Endothelial cell of hepatic sinusoid (primary cell): ENCODE results near the gene MT1H.
"Not testable (repeated sequence)": the region's sequence is repeated elsewhere in the genome, so short reads cannot be mapped to it uniquely, and the experiment has no call there.

Experiments
- in situ Hi-C: cut with HindIII; loops from 2 replicates; pipeline ENCODE4 v1.10.0; 2017; ENCODE audit warnings: low sequenced_read_pairs

MT1H gene

GRCh38 chr16:56662357-56663354 lies 7.0 kb upstream of the MT1H start:
- in situ Hi-C loops, result no loop called here

- in situ Hi-C loops, result no loop called here
Observed at GRCh38 chr16:56664506-56664905, 5.1 kb upstream of the MT1H start.

DNA sequence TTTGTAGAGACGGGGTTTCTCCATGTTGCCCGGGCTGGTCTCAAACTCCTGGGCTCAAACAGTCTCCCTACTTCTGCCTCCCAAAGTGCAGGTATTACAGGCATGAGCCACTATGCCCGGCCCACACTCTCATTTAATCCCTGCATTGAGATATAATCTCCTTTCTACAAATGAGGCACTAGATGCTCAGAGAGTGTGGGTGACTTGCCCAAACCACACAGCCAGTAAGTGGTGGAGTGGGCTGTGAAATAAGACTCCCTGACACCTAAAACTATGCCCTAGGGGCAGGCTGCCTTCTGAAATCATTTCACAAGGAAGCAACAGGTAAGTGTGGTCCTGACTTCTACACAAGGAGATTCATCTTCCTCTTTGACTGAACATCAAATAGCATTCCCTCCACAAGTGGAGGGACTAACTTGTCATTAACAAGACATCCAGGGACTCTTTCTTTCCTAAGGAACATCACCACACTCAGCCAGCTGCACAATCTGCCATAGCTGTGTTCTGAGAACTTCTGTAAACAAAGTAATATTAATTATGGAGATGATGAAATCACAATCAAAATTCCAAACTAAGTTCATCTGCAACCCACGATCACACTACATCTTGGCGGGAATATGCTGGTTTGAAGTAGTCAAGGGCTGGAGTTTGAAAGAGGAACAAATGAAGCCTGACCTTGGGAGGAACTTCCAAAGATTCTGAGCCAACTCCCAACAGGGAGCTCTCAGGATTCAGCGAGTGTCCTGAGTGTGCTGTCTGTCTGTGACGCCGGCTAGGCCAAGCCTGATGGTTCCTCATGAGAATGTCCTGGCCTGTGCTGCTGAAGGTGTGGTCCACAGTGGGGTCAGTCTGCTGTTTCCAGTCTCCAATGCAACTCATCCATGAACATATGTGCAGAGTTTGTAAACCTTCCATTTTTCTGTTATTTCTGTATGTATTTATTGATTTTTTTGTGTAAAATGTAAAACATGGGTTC lies 4.0 kb upstream of the MT1H start:
- in situ Hi-C loops, result loop anchor here (5.0 kb wide), 1 partner anchor 52 kb away; no protein-coding TSS in a partner anchor

DNA sequence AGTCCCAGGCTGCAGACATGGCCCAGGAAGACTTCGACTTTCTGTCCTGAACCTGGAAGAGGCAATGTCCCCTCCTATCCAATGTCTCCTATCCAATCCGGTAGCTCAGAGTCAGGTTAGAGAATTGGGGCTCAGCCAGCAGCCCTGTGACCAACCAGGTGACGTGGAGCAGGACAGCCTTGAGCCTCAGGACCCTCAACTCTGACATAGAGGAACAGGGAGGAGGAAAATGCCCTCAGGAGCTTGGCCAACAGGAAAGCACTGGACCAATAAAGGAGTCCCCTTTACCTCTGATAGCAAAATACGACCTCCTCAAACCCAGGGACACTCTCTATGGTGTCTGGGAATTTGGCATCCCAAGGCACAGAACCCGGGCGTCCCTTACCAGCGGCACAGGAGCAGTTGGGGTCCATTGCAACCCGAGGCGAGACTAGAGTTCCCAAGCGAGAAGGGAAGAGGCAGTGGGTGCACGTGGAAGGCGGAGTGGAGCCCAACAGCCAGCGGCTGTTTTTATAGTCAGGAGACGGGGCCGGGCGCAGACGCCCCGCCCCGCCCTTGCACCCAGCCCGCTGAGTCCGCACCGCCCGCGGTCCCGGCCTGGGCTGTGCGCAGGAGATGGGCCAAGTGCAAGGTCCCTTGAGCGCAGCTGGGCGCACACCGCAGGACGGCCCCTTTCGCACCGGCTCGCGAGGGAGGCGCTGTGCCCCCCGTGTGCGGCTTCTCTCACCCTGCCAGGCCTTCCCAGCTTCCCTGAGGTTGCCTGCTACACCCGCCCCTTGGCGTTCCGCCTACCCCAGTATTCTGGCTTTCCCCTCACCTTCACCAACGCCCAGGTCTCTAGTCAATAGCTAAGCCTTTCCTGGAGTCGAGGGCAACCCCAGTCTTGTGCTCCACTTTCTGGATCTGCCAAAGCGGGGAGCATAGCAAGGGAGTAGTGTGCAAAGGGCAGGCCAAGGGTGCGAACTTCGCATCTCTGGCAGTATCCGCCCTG lies 1.7 kb upstream of the MT1H start, which contains the start of gene MT1G:
Gene MT1G (minus strand): TSS at position 485 of the 991 bp plus-strand sequence. CDS start 72 bp downstream, at position 413.
- in situ Hi-C loops, result loop anchor here (5.0 kb wide), 1 partner anchor 49 kb away; no protein-coding TSS in a partner anchor

DNA sequence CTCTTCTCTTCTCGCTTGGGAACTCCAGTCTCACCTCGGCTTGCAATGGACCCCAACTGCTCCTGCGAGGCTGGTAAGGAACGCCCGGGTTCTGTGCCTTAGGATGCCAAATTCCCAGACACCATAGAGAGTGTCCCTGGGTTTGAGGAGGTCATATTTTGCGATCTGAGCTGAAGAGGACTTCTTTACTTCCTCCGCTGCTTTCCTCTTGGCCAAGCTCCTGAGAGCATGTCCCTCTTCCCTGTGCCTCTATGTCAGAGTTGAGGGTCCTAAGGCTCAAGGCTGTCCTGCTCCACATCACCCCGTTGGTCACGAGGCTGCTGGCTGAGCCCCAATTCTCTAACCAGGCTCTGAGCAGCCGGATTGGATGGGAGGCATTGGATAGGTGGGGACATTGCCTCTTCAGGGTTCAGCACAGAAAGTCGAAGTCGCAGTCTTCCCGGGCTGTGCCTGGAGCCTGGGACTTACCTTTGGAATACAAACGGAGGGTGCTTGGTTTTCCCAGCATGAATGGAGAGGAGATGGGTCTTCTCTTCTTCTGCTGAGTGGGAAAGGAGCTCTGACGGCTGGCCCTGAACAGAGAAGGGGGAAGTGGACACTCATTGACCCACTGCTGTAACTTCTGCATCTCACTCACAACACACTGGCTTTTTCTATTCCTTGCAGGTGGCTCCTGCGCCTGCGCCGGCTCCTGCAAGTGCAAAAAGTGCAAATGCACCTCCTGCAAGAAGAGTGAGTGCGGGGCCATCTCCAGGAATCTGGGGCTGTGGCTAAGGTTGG lies 416 bp downstream of the MT1H start:
- in situ Hi-C loops, result loop anchor here (5.0 kb wide), 1 partner anchor 47 kb away; no protein-coding TSS in a partner anchor

DNA sequence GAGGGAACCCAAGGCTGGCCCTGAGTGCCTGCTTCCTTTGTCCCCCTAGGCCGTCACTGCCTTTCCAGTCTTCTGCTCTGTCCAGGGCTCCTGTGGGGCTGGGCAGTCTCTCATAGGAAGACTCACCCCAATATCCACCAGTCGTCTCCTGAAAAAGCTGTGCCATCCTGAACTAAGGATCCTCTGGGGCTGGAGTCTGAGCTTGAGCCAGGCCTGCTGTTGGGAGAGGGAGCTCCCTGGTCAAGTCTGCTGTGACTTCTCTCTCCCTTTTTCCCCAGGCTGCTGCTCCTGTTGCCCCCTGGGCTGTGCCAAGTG lies 963 bp downstream of the MT1H start:
- in situ Hi-C loops, result no loop called here

GRCh38 chr16:56671691-56672090 lies 2.1 kb downstream of the MT1H start:
- in situ Hi-C loops, result not testable (repeated sequence)

GRCh38 chr16:56672171-56672570 lies 2.6 kb downstream of the MT1H start:
- in situ Hi-C loops, result not testable (repeated sequence)

DNA sequence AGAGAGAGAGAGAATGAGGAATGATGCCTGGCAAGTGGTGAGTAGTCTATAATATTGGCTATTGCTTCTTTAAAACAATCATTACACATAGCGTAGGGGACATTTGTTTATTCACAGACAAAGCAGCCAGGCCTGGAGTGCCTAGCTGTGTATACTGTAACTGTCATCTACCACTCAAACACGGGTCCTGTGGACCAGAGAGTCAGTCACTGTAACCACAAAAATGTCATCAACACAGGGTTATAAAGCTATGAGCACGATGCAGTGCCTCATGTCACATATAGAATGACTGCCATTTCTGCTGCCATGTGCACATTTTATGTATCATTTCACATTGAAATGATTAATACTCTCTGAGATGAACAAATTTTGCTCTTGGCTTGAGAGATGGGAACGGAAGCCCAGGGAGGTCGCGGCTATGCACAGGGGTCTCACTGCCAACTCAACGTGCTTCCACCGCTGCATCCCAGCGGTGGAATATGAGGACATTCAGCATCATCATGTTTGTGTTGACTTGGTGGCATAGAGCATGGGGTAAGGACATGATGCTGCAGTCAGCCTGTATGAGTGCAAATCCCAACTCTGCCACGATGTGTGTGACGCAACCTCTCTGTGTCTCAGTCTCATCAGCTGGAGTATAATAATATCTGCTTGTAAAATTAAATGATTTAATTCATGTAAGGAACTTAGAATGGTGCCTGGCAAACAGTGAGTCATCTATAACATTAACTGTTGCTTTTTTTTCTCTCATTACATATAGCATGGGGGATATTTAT lies 3.3 kb downstream of the MT1H start:
- in situ Hi-C loops, result no loop called here

DNA sequence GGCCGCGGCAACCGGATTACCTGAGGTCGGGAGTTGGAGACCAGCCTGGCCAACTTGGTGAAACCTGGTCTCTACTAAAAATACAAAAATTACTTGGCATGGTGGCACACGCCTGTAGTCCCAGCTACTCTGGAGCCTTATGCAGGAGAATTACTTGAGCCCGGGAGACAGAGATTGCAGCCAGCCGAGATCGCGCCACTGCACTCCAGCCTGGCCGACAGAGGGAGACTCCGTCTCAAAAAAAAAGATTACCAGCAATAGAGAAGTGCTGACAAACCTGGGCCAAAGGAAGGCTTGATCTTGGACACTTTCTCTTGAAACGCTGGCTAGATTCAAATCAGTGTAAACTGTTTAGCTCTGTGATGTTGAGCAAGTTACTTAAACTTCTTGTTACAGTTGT lies 4.3 kb downstream of the MT1H start:
- in situ Hi-C loops, result no loop called here

- in situ Hi-C loops, result not testable (repeated sequence)
Observed at GRCh38 chr16:56674570-56674969, 5.0 kb downstream of the MT1H start.

DNA sequence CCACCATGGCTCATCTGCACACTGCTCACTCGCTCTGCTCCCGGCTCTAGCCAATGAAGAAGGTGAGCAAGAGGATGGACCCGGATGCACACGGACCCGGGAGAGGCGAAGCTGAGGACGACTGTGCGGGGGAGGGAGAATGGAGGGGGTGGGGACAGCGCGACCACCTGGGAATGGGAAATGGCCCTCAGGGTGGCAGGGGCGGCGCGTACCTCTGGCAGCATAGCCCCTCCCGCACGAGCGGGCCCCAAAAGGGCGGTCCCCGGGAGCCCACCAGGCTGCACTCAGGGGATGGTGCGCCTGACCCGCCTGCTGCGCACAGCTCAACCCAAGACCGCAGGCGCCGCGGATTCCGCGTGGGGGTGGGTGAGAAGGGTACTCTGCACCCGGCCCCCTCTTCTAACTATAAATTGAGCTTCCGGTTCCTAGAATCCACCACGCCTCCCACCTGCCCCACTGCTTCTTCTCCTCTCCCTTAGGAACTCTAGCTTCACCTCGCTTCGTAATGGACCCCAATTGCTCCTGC lies 6.1 kb downstream of the MT1H start:
- in situ Hi-C loops, result no loop called here

DNA sequence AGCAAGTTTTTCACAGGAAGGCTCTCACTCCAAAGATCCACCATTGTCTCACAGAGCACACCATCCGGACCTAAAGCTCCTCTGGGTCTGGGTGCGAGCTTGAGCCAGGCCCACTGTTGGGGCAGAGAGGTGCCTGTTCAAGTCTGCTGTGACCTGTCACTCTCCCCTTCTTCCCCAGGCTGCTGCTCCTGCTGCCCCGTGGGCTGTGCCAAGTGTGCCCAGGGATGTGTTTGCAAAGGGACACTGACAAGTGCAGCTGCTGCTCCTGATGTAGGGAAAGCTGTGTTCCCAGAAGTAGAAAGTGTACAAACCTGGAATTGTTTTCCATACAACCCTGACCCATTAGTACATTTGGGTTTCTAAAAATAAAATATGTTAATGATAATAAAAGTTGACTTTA lies 7.9 kb downstream of the MT1H start:
- in situ Hi-C loops, result no loop called here

- in situ Hi-C loops, result no loop called here
Observed at GRCh38 chr16:56679078-56679730, 9.6 kb downstream of the MT1H start.

DNA sequence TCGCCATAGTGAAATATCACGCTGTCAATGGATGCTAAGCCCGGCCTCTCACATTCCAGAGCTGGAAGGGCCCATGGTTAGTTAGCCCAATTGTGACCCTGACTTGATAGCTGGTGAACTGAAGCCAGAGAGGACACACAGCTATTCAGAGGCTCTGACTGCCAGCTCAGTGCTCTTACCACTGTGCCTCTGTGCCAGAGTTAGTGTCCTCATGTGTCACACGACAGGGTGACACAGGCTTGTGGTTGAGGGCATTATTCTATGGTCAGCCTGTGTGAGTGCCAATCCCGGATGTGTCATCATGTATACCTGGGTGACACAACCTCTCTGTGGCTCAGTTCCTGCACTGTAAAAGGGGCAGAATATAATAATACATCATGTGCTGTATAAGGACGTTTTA lies 10.2 kb downstream of the MT1H start:
- in situ Hi-C loops, result no loop called here

DNA sequence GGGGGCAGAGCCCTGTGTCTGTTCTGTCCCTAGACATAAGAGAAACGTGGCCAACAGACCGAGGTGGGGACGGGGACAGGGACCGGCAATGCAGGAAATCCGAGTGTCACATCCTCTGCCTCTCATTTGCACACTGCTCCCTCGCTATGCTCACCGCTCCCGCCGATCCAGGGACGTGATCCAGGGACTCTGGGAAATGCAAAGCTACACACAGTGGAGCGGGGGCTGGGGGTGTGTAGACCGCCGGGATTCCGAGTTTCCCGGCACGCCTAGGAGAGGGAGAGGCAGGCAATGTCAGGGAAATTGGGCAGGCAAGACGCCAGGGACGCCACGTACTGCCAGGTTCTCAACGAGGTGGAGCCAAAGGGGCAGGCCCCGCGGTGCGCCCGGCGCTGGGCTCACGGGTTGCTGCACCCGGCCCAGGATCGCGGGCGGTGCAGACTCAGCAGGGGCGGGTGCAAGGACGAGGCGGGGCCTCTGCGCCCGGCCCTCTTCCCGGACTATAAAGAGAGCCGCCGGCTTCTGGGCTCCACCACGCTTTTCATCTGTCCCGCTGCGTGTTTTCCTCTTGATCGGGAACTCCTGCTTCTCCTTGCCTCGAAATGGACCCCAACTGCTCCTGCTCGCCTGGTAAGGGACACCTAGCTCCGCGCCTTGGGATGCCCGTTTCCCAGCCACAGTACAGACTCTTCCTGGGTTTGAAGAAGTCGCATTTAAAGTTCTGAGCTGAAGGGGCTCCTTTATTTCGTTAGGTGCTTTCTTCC lies 12.5 kb downstream of the MT1H start, which contains the start of gene MT1X:
Gene MT1X (plus strand): TSS at position 532 of the 764 bp plus-strand sequence. CDS start 71 bp downstream, at position 603.
- in situ Hi-C loops, result no loop called here
